GM06990 (cell line): ENCODE measurements around the gene ESR1.
"Not testable (repeated sequence)": the region's sequence is repeated elsewhere in the genome, so short reads cannot be mapped to it uniquely, and the experiment has no call there.

Experiments
- DNase-seq: peaks from one replicate; pipeline ENCODE4 v3.0.0-alpha.2; 2011; ENCODE audit not compliant: insufficient read length; ENCODE audit errors: extremely low read depth
- H3K27me3 ChIP-seq: replicated peaks from 2 replicates; pipeline ENCODE4 v1.6.0; 2011; ENCODE audit warnings: low read length; ENCODE audit not compliant: control insufficient read depth, insufficient read depth
- H3K36me3 ChIP-seq: 2 replicates; pipeline ENCODE4 v1.5.1; 2011; ENCODE audit warnings: low read length; ENCODE audit not compliant: control insufficient read depth, insufficient read depth
- H3K4me3 ChIP-seq: replicated peaks from 2 replicates; pipeline ENCODE4 v1.5.1; 2011; ENCODE audit warnings: low read depth, mild to moderate bottlenecking, control low read depth, low read length
- CTCF ChIP-seq: IDR thresholded peaks from 2 replicates; pipeline ENCODE4 v1.5.1; 2011; ENCODE audit warnings: low read length, control low read depth, mild to moderate bottlenecking, inconsistent platforms; ENCODE audit not compliant: insufficient read depth, poor library complexity, severe bottlenecking

ESR1 gene

DNA sequence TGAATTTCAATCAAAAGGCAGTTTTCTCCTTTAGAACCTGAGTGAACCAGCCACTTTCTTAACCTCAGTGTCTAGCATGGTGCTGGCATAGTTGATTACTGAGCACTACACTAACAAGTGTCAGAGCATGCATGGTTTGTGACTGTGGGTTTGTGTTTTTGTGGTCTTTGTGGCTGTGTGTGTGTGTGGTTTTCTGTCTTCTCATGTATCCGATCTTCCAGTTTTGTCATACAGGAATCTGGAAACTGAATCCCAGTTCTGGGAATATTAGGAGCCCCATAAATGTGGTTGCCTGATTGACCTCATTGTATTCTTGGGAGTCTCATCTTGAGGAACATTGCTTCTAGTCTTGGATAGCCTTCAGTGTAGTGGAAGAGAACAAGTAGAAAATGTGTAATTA lies 73.7 kb downstream of the ESR1 start:
- TF ChIP-seq CTCF: no peak
- no peak overlapping the region for H3K4me3 ChIP-seq
- DNase-seq: no peak
- H3K36me3 ChIP-seq: no peaks in the 10 kb centered on the region
- no peaks in the 10 kb centered on the region; the same call in 1 of the 2 replicates for H3K27me3 ChIP-seq

DNA sequence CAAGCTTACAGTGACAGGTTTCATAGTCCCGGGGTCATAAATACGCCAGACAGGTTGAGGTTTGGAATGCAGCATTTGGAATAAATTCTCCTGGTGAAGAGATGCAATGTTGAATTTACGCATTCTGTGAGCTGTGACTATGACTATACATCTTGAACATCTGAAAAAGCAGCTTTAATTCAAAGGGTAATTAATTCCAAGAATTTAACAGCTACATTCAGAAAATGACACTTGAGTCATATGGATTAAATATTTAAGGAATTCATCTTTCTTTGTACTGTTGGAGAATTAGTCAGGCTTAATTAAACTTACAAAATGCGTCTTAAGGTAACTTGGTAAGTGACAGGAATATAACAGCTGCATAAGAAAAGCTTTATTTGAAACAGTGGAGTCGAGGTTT lies 74.7 kb downstream of the ESR1 start:
- TF ChIP-seq CTCF: no peak
- Histone ChIP-seq H3K4me3 (no peak overlapping the region), H3K36me3 (no peaks in the 10 kb centered on the region), H3K27me3 (no peaks in the 10 kb centered on the region; the same call in 1 of the 2 replicates)
- DNase-seq: no peak

DNA sequence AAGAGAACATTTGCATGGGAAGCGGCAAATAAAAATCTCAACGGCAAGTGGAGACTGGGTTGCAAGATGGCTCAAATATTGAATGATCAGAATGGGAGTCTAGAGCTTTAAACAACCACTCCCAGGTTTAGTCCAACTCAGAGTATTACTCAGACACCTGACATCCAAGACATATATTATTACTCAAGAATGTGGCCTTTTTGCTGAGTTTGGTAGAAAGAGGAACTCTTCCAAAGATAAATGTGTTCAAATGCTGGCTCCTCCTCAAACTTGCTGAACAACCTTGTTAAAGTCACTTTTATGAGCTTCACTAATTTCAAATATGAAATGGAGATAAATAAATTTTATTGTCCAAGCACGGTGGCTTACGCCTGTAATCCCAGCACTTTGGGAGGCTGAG lies 77.8 kb downstream of the ESR1 start:
- DNase-seq: no peak
- Histone ChIP-seq H3K27me3 (no peaks in the 10 kb centered on the region), H3K36me3 (no peaks in the 10 kb centered on the region), H3K4me3 (no peak overlapping the region)
- TF ChIP-seq CTCF: no peak

DNA sequence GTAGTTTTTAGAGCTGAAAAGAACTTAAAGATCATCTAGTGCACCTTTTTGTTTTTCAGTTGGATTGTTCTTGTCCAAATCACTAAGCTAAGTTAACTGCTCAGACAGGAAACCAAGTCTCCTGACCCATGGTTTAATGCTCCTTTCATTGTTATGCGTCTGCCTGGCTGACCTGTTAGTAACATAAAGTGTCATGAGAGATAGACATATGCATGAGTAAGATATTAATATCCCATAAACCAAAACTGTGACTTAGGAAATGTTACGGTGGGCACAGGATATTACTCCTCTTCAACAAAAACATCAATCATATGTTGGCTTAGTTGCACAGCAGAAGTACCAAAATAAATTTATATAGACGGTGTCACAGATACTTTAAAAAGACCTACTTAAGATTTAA lies 84.0 kb downstream of the ESR1 start:
- no peak overlapping the region for H3K4me3 ChIP-seq
- no peaks in the 10 kb centered on the region for H3K27me3 ChIP-seq
- TF ChIP-seq CTCF: no peak
- DNase-seq: no peak
- no peaks in the 10 kb centered on the region for H3K36me3 ChIP-seq

GRCh38 chr6:151894426-151894825 lies 86.9 kb downstream of the ESR1 start:
- not testable (repeated sequence) for DNase-seq, H3K4me3 ChIP-seq, H3K36me3 ChIP-seq, H3K27me3 ChIP-seq

DNA sequence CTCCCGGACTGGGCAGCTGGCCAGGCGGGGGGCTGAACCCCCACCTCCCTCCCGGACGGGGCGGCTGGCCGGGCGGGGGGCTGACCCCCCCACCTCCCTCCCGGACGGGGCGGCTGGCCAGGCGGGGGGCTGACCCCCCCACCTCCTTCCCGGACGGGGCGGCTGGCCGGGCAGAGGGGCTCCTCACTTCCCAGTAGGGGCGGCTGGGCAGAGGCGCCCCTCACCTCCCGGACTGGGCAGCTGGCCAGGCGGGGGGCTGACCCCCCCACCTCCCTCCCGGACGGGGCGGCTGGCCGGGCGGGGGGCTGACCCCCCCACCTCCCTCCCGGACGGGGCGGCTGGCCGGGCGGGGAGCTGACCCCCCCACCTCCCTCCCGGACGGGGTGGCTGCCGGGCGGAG lies 91.7 kb downstream of the ESR1 start:
- H3K27me3 ChIP-seq, H3K4me3 ChIP-seq, H3K36me3 ChIP-seq, DNase-seq: not testable (repeated sequence)

GRCh38 chr6:151899796-151900195 lies 92.3 kb downstream of the ESR1 start:
- H3K27me3 ChIP-seq, DNase-seq, H3K4me3 ChIP-seq, H3K36me3 ChIP-seq: not testable (repeated sequence)

DNA sequence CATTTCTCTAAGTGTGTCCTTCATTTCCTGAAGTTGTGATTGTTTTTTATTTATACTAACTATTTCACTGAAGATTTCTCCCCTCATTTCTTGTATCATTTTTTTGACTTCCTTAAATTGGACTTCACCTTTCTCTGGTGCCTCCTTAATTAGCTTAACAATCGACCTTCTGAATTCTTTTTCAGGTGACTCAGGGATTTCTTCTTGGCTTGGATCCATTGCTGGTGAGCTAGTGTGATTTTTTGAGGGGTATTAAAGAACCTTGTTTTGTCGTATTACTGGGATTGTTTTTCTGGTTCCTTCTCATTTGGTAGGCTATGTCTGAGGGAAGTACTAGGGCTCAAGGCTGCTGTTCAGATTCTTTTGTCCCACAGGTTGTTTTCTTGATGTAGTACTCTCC lies 92.8 kb downstream of the ESR1 start:
- DNase-seq: no peak
- Histone ChIP-seq H3K36me3 (no peaks in the 10 kb centered on the region), H3K27me3 (no peaks in the 10 kb centered on the region), H3K4me3 (no peak overlapping the region)
- TF ChIP-seq CTCF: no peak
